ENCODE measurements around the gene PTBP2. TPM values are rescaled to one million over a fixed set of nuclear protein-coding genes. Genes with fewer than 3 reads are reported as not detected.

Gene PTBP2
- total RNA-seq, 4 donors from 2014 or later = 8.2 to 21.2 (median 17.1) TPM

DNA sequence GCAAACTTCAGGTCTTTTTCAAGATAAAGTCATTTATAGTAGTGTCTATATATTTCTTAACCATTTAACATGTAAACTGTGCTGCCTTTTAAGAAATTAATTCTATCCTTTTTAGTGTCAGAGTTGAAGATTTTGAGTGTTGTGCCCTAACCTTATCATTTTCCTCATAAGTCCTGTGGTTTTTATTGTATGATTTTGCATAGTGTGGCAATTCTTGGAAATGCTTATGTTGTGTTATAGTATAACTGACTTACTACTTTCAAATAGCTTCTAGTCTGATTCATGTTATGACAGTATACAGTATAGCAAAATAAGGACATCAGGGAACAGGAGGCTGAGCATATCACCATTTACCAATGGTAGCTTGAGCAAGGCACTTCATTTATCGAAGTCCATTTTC lies 99.1 kb downstream of the PTBP2 start:
- no peak overlapping the region for H3K4me3 ChIP-seq (ENCODE audit: low read depth, poor library complexity, severe bottlenecking)
- intact Hi-C loops (cut with DNase I; ENCODE audit: low total_unique reads) = no loop called here
- DNase-seq (ENCODE audit: low spot score in 2 of 2) = no peak
- 93 to 96% methylated on average over 1 of the region's 1 CpG for WGBS, 2 donors
- TF ChIP-seq POLR2A (IDR thresholded peaks at IDR 0.05) = no peak
- TF ChIP-seq, protein P1, sequence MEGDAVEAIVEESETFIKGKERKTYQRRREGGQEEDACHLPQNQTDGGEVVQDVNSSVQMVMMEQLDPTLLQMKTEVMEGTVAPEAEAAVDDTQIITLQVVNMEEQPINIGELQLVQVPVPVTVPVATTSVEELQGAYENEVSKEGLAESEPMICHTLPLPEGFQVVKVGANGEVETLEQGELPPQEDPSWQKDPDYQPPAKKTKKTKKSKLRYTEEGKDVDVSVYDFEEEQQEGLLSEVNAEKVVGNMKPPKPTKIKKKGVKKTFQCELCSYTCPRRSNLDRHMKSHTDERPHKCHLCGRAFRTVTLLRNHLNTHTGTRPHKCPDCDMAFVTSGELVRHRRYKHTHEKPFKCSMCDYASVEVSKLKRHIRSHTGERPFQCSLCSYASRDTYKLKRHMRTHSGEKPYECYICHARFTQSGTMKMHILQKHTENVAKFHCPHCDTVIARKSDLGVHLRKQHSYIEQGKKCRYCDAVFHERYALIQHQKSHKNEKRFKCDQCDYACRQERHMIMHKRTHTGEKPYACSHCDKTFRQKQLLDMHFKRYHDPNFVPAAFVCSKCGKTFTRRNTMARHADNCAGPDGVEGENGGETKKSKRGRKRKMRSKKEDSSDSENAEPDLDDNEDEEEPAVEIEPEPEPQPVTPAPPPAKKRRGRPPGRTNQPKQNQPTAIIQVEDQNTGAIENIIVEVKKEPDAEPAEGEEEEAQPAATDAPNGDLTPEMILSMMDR (IDR thresholded peaks at IDR 0.05) = no peak

DNA sequence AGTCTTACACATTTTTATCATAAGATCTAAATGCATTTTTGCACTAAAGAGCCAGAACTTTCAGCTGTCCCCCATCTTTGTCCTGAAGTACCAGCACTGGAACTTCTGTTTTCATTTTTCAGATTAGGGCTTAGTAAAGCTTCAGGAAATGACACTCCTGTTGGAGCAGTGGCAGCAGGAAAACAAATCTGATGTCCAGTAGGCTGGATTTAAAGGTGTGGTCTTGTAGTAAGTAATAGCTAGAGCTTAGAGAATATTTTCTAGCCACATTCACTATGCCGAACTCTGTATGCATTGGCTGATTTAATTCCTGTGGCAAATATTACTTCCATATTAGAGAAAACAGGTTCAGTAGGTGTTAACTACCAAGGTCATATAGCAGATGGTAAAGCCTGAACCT lies 103.6 kb downstream of the PTBP2 start:
- DNase-seq (ENCODE audit: low spot score in 2 of 2) = no peak
- 91 to 93% methylated on average over 1 of the region's 1 CpG for WGBS, 2 donors
- TF ChIP-seq POLR2A (IDR thresholded peaks at IDR 0.05) = no peak
- TF ChIP-seq, protein P1 (IDR thresholded peaks at IDR 0.05) = no peak
- intact Hi-C loops (cut with DNase I; ENCODE audit: low total_unique reads) = no loop called here
- H3K4me3 ChIP-seq (ENCODE audit: low read depth, poor library complexity, severe bottlenecking) = no peak overlapping the region

DNA sequence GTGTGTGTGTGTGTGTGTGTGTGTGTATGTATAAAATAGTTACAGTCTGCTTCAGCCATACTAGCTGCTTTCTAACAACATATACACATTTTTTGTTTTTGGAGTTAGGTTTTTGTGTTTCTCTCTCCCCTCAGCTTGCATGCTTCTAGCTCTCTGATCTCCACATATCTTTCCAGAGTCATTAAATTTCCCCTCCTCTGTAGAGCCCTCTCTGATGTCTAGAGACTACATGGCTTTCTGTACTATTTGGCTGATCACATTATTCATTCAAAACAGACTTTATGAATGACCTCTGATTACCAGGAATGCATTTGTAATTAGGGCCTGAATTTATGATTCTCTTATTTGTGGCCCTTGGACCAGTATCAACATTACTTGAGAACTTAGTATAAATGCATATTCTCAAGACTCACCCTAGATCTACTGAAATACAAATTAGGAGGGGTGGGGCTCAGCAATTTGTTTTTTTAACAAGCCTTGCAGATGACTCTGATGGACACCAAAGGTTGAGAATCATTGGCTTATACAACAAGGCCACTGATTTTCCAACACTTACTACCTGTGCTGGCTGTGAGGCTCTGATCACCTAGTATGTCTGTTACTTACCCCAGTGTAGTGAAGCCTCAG lies 104.5 kb downstream of the PTBP2 start:
- no peak for DNase-seq (ENCODE audit: low spot score in 2 of 2)
- H3K4me3 ChIP-seq (ENCODE audit: low read depth, poor library complexity, severe bottlenecking) = no peak overlapping the region
- intact Hi-C loops (cut with DNase I; ENCODE audit: low total_unique reads) = no loop called here
- TF ChIP-seq, protein P1 (IDR thresholded peaks at IDR 0.05) = no peak
- TF ChIP-seq POLR2A (IDR thresholded peaks at IDR 0.05) = no peak

DNA sequence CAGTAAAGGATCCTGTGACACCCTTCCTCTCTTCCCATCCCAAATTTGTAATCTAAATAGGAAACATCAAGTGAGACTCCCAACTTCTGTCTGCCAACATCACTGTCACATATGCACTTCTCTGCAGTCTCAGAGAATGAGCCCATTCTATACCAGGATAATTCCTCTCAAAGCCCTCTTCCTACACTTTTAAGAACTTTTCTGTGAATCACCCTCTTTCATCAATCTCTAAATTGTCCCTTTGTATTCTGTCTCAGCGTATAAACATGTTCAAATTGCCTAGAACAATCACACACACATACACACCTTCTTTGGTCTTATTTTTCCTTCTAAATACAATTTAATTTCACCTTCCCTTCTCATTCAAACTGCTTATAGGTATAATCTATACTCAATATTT lies 111.8 kb downstream of the PTBP2 start:
- no peak for DNase-seq (ENCODE audit: low spot score in 2 of 2)
- intact Hi-C loops (cut with DNase I; ENCODE audit: low total_unique reads) = no loop called here
- H3K4me3 ChIP-seq (ENCODE audit: low read depth, poor library complexity, severe bottlenecking) = no peak overlapping the region
- no peak for TF ChIP-seq POLR2A (IDR thresholded peaks at IDR 0.05)
- TF ChIP-seq, protein P1 (IDR thresholded peaks at IDR 0.05) = no peak
- WGBS, 2 donors = 81 to 92% methylated on average over 1 of the region's 1 CpG

DNA sequence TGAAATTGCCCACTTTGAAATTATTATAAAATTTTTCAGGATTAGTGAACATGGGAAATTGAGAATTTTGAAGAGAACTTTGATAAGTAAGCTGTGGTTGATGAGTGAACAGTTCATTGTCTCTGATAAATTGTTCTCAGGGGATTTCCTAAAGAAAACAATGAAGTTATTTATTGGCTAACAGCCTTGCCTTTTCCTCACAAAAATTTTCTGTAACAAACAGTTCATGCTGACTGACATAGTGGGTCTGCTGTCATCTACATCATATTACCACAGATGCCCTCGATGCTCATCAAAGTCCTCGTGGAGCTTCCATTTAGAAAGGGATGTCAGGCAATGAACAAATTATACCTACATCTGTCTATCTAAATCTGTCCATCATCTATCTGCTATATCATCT lies 113.4 kb downstream of the PTBP2 start:
- H3K4me3 ChIP-seq (ENCODE audit: low read depth, poor library complexity, severe bottlenecking) = no peak overlapping the region
- no peak for TF ChIP-seq POLR2A (IDR thresholded peaks at IDR 0.05)
- TF ChIP-seq, protein P1 (IDR thresholded peaks at IDR 0.05) = no peak
- intact Hi-C loops (cut with DNase I; ENCODE audit: low total_unique reads) = no loop called here
- WGBS, 2 donors = 75 to 95% methylated on average over 2 of the region's 2 CpGs
- no peak for DNase-seq (ENCODE audit: low spot score in 2 of 2)

Measured in lower leg skin (tissue), 4 donors.